Uterus (tissue), 4 donors: ENCODE measurements around the gene PROB1. TPM values are rescaled to one million over a fixed set of nuclear protein-coding genes. Genes with fewer than 3 reads are reported as not detected.
"Not testable (repeated sequence)": the region's sequence is repeated elsewhere in the genome, so short reads cannot be mapped to it uniquely, and the experiment has no call there.

ENCODE experiments used
- DNase-seq, 2 donors: peaks; one replicate each; pipeline ENCODE4 v3.0.0-alpha.2; 2019 to 2020
- H3K27ac ChIP-seq, 2 donors: fragments of 200-600 bp; sonication (generic); 1 replicate in 1 of 2; 2 replicates in 1 of 2; pipeline ENCODE4 v1.5.1; 2016 to 2018
- H3K27me3 ChIP-seq, 2 donors: fragments of 200-600 bp; sonication (generic); one replicate each; pipeline ENCODE4 v1.5.1; 2018 to 2019; ENCODE audit warnings: control low read depth in 1 of 2
- H3K36me3 ChIP-seq, 2 donors: fragments of 200-600 bp; sonication (generic); one replicate each; pipeline ENCODE4 v1.5.1; 2019; ENCODE audit warnings: control low read depth in 1 of 2
- H3K4me1 ChIP-seq, 2 donors: fragments of 200-600 bp; sonication (generic); one replicate each; pipeline ENCODE4 v1.5.1; 2018 to 2019; ENCODE audit warnings: control low read depth in 1 of 2
- H3K4me3 ChIP-seq, 2 donors: fragments of 200-600 bp; sonication (generic); 1 replicate in 1 of 2; 2 replicates in 1 of 2; pipeline ENCODE4 v1.5.1; 2018 to 2019; ENCODE audit warnings: mild to moderate bottlenecking in 1 of 2
- H3K9me3 ChIP-seq, 2 donors: fragments of 200-600 bp; sonication (generic); one replicate each; pipeline ENCODE4 v1.5.1; 2019; ENCODE audit warnings: control low read depth in 1 of 2
- CTCF ChIP-seq, 4 experiments: fragments of 200-600 bp in 2 of 4; fragments of 450-650 bp in 2 of 4; sonication (generic) in 2 of 4; IDR thresholded peaks; one replicate each; pipeline ENCODE4 v1.5.1; 2016 to 2019; ENCODE audit warnings: antibody characterized with exemption in 4 of 4, mild to moderate bottlenecking in 2 of 4, moderate library complexity in 1 of 4
- POLR2A ChIP-seq, 2 donors: fragments of 450-650 bp; IDR thresholded peaks; one replicate each; pipeline ENCODE4 v1.6.1; 2016; ENCODE audit warnings: antibody characterized with exemption in 2 of 2, mild to moderate bottlenecking in 1 of 2, moderate library complexity in 1 of 2
- intact Hi-C: fragments of 100-400 bp; cut with DNase I; formaldehyde crosslinking; loops from one replicate; pipeline ENCODE4 v1.15.1; 2023; ENCODE audit warnings: low total_unique reads
- total RNA-seq, 4 donors: library from RNA; depleted of rRNA in 3 of 4; stranded (reverse); fragments of >200 nt in 3 of 4; gene quantifications; one replicate each; pipeline versions ENCODE4 v1.1.0 to v1.2.4, GENCODE V29; 2014 to 2023
- donor health status: DM: yes; HTN: yes; CAD: no.

The PROB1 gene
- total RNA-seq, 4 donors from 2014 or later, result 1.5 to 8.3 (median 1.7) TPM; not detected in 1

GRCh38 chr5:139389701-139390638 is 4.9 kb downstream of the PROB1 start, which contains the start of gene MZB1:
MZB1 (minus strand) TSS chr5:139389913; CDS start chr5:139389856, 57 bp downstream.
- no peaks in the 10 kb centered on the region for H3K9me3 ChIP-seq
- no peak within 1 kb of the TSS for H3K27ac ChIP-seq
- intact Hi-C loops, result no loop called here
- peaks cover 9% of the 10 kb centered on the region in 2 donors for H3K27me3 ChIP-seq
- H3K4me3 ChIP-seq, result no peak within 1 kb of the TSS
- H3K36me3 ChIP-seq, result no peaks in the 10 kb centered on the region
- TF ChIP-seq CTCF (IDR thresholded peaks at IDR 0.05) (no peak), POLR2A (IDR thresholded peaks at IDR 0.05) (no peak)
- DNase-seq, result no peak
- peaks cover 0 to 7% of the 10 kb centered on the region in 2 donors for H3K4me1 ChIP-seq

- no peaks in the 10 kb centered on the region for H3K36me3 ChIP-seq
- DNase-seq, result no peak
- no peak overlapping the region for H3K27ac ChIP-seq
- H3K9me3 ChIP-seq, result no peaks in the 10 kb centered on the region
- peaks cover 0 to 3% of the 10 kb centered on the region in 2 donors for H3K27me3 ChIP-seq
- H3K4me3 ChIP-seq, result no peak overlapping the region
- no peaks in the 10 kb centered on the region for H3K4me1 ChIP-seq
- TF ChIP-seq POLR2A (IDR thresholded peaks at IDR 0.05) (no peak), CTCF (IDR thresholded peaks at IDR 0.05) (no peak)
- intact Hi-C loops, result no loop called here
Measured at GRCh38 chr5:139388198-139388821, 6.6 kb downstream of the PROB1 start.

GRCh38 chr5:139387611-139388197 is 7.2 kb downstream of the PROB1 start:
- Histone ChIP-seq H3K27ac (no peak overlapping the region), H3K4me1 (no peaks in the 10 kb centered on the region), H3K4me3 (no peak overlapping the region), H3K36me3 (no peaks in the 10 kb centered on the region), H3K27me3 (no peaks in the 10 kb centered on the region), H3K9me3 (no peaks in the 10 kb centered on the region)
- intact Hi-C loops, result no loop called here
- DNase-seq, result no peak
- TF ChIP-seq POLR2A (IDR thresholded peaks at IDR 0.05), result no peak

- H3K4me3 ChIP-seq, H3K4me1 ChIP-seq, H3K36me3 ChIP-seq, H3K27me3 ChIP-seq, H3K27ac ChIP-seq, H3K9me3 ChIP-seq, DNase-seq, intact Hi-C loops: not testable (repeated sequence)
Measured at GRCh38 chr5:139386956-139387355, 7.9 kb downstream of the PROB1 start.

GRCh38 chr5:139386050-139386438 is 8.9 kb downstream of the PROB1 start:
- intact Hi-C loops, result no loop called here
- H3K9me3 ChIP-seq, result no peaks in the 10 kb centered on the region
- no peak overlapping the region for H3K4me3 ChIP-seq
- H3K27me3 ChIP-seq, result no peaks in the 10 kb centered on the region
- H3K4me1 ChIP-seq, result no peaks in the 10 kb centered on the region
- no peaks in the 10 kb centered on the region for H3K36me3 ChIP-seq
- no peak for DNase-seq
- TF ChIP-seq CTCF (IDR thresholded peaks at IDR 0.05) (no peak), POLR2A (IDR thresholded peaks at IDR 0.05) (no peak)
- H3K27ac ChIP-seq, result no peak overlapping the region
